ENCODE data around the gene ELOVL7. TPM values are rescaled to one million over a fixed set of nuclear protein-coding genes. Genes with fewer than 3 reads are reported as not detected.

Gene ELOVL7
- total RNA-seq, 2 experiments from 2014 or later, result not detected

GRCh38 chr5:60810438-60811085 is 33.5 kb downstream of the ELOVL7 start:
- Mint-ChIP-seq H3K27ac (no peak overlapping the region), H3K36me3 (ENCODE audit: low read depth) (no peaks in the 10 kb centered on the region), H3K4me3 (no peak overlapping the region), H3K4me1 (ENCODE audit: low read depth) (no peaks in the 10 kb centered on the region), H3K27me3 (peaks cover 7% of the 10 kb centered on the region), H3K9me3 (no peaks in the 10 kb centered on the region)
- H3K27ac ChIP-seq (ENCODE audit: low read depth in 1 of 2, low read length in 2 of 2), result no peak overlapping the region
- no peaks in the 10 kb centered on the region for H3K27me3 ChIP-seq (ENCODE audit: control insufficient read depth in 1 of 2, insufficient read depth in 2 of 2, low read length in 2 of 2)
- ATAC-seq (ENCODE audit: poor library complexity) (no peak), DNase-seq (no peak)
- H3K9me3 ChIP-seq (ENCODE audit: control insufficient read depth in 1 of 2, insufficient read depth in 1 of 2, low read length in 2 of 2), result no peaks in the 10 kb centered on the region
- TF ChIP-seq, protein P1, sequence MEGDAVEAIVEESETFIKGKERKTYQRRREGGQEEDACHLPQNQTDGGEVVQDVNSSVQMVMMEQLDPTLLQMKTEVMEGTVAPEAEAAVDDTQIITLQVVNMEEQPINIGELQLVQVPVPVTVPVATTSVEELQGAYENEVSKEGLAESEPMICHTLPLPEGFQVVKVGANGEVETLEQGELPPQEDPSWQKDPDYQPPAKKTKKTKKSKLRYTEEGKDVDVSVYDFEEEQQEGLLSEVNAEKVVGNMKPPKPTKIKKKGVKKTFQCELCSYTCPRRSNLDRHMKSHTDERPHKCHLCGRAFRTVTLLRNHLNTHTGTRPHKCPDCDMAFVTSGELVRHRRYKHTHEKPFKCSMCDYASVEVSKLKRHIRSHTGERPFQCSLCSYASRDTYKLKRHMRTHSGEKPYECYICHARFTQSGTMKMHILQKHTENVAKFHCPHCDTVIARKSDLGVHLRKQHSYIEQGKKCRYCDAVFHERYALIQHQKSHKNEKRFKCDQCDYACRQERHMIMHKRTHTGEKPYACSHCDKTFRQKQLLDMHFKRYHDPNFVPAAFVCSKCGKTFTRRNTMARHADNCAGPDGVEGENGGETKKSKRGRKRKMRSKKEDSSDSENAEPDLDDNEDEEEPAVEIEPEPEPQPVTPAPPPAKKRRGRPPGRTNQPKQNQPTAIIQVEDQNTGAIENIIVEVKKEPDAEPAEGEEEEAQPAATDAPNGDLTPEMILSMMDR (IDR thresholded peaks at IDR 0.05), result no peak
- intact Hi-C loops (cut with DNase I, micrococcal nuclease), result no loop called here
- H3K4me3 ChIP-seq (ENCODE audit: low read length), result no peak overlapping the region
- no peaks in the 10 kb centered on the region for H3K36me3 ChIP-seq (ENCODE audit: insufficient read depth, low read length)
- ChIA-PET CTCF (no interaction called here), POLR2A (no interaction called here)
- H3K4me1 ChIP-seq (ENCODE audit: insufficient read depth, low read length), result no peaks in the 10 kb centered on the region

GRCh38 chr5:60809891-60810425 is 34.1 kb downstream of the ELOVL7 start:
- no peak overlapping the region for H3K27ac ChIP-seq (ENCODE audit: low read depth in 1 of 2, low read length in 2 of 2)
- intact Hi-C loops (cut with DNase I, micrococcal nuclease), result no loop called here
- no peaks in the 10 kb centered on the region for H3K9me3 Mint-ChIP-seq
- H3K27ac Mint-ChIP-seq, result no peak overlapping the region
- no peaks in the 10 kb centered on the region for H3K9me3 ChIP-seq (ENCODE audit: control insufficient read depth in 1 of 2, insufficient read depth in 1 of 2, low read length in 2 of 2)
- ChIA-PET POLR2A (no interaction called here), CTCF (no interaction called here)
- no peak for ATAC-seq (ENCODE audit: poor library complexity)
- H3K4me1 Mint-ChIP-seq (ENCODE audit: low read depth), result no peaks in the 10 kb centered on the region
- no peaks in the 10 kb centered on the region for H3K36me3 Mint-ChIP-seq (ENCODE audit: low read depth)
- H3K27me3 ChIP-seq (ENCODE audit: control insufficient read depth in 1 of 2, insufficient read depth in 2 of 2, low read length in 2 of 2), result no peaks in the 10 kb centered on the region
- DNase-seq, result no peak
- no peak overlapping the region for H3K4me3 ChIP-seq (ENCODE audit: low read length)
- H3K36me3 ChIP-seq (ENCODE audit: insufficient read depth, low read length), result no peaks in the 10 kb centered on the region
- TF ChIP-seq, protein P1 (IDR thresholded peaks at IDR 0.05), result no peak
- no peaks in the 10 kb centered on the region for H3K4me1 ChIP-seq (ENCODE audit: insufficient read depth, low read length)
- no peak overlapping the region for H3K4me3 Mint-ChIP-seq
- peaks cover 6% of the 10 kb centered on the region for H3K27me3 Mint-ChIP-seq

- ChIA-PET CTCF (no interaction called here), POLR2A (no interaction called here)
- intact Hi-C loops (cut with DNase I, micrococcal nuclease), result no loop called here
- Mint-ChIP-seq H3K4me1 (ENCODE audit: low read depth) (no peaks in the 10 kb centered on the region), H3K27me3 (no peaks in the 10 kb centered on the region), H3K4me3 (no peak overlapping the region), H3K9me3 (no peaks in the 10 kb centered on the region), H3K36me3 (ENCODE audit: low read depth) (no peaks in the 10 kb centered on the region), H3K27ac (no peak overlapping the region)
- Histone ChIP-seq H3K4me3 (ENCODE audit: low read length) (no peak overlapping the region), H3K36me3 (ENCODE audit: insufficient read depth, low read length) (no peaks in the 10 kb centered on the region), H3K27ac (ENCODE audit: low read depth in 1 of 2, low read length in 2 of 2) (no peak overlapping the region), H3K9me3 (ENCODE audit: control insufficient read depth in 1 of 2, insufficient read depth in 1 of 2, low read length in 2 of 2) (no peaks in the 10 kb centered on the region), H3K27me3 (ENCODE audit: control insufficient read depth in 1 of 2, insufficient read depth in 2 of 2, low read length in 2 of 2) (no peaks in the 10 kb centered on the region), H3K4me1 (ENCODE audit: insufficient read depth, low read length) (no peaks in the 10 kb centered on the region)
- DNase-seq (no peak), ATAC-seq (ENCODE audit: poor library complexity) (no peak)
- TF ChIP-seq, protein P1 (IDR thresholded peaks at IDR 0.05), result no peak
Observed at GRCh38 chr5:60806591-60807243, 37.4 kb downstream of the ELOVL7 start.
